GM12874 (cell line): ENCODE results near the gene SP140L.

Experiments used
- TF ChIP-seq, protein P1 (sequence below): IDR thresholded peaks from 2 replicates; pipeline ENCODE4 v1.5.1; 2011; ENCODE audit warnings: low read depth, mild to moderate bottlenecking, control low read depth, low read length, moderate library complexity; ENCODE audit not compliant: insufficient read depth

SP140L gene

DNA sequence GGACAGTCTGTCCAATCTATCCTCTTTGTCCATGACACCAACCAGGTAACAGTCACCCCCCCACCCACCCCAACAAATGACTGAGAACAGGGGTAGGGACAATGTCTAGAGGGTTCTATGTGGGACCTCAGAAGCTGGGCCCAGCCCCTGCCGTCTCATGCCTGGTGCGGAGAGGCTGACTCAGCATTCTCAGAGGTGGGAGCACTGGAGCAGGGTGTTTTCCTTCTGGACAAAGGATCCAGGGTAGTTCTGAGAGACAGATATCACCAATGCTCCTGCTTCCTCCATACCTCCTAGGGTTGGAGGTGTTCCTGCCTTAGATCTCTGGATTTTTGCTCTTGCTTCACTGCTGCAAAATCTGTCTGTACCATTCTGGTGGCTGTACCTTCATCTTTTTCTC, 55.1 kb downstream of the SP140L start:
- TF ChIP-seq, protein P1, sequence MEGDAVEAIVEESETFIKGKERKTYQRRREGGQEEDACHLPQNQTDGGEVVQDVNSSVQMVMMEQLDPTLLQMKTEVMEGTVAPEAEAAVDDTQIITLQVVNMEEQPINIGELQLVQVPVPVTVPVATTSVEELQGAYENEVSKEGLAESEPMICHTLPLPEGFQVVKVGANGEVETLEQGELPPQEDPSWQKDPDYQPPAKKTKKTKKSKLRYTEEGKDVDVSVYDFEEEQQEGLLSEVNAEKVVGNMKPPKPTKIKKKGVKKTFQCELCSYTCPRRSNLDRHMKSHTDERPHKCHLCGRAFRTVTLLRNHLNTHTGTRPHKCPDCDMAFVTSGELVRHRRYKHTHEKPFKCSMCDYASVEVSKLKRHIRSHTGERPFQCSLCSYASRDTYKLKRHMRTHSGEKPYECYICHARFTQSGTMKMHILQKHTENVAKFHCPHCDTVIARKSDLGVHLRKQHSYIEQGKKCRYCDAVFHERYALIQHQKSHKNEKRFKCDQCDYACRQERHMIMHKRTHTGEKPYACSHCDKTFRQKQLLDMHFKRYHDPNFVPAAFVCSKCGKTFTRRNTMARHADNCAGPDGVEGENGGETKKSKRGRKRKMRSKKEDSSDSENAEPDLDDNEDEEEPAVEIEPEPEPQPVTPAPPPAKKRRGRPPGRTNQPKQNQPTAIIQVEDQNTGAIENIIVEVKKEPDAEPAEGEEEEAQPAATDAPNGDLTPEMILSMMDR, result no peak

DNA sequence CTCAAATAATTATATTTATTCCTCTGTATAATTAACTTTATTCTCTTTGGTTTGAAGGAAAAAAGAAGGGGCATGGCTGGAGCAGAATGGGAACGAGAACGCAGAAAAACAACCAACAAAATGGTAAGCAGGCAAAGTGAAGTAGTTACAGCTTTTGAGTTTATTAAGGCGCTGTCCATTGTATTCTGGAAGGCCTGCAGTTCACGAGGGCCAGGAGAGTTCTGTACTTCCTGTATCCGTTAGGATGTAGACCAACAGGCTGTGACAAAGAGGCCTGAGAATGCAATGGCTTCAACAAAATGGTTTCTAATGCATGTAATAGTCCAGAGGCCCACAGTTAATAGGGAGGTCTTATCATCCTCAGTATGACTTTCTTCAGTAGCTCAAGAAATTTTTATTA, 56.5 kb downstream of the SP140L start:
- TF ChIP-seq, protein P1, result no peak

DNA sequence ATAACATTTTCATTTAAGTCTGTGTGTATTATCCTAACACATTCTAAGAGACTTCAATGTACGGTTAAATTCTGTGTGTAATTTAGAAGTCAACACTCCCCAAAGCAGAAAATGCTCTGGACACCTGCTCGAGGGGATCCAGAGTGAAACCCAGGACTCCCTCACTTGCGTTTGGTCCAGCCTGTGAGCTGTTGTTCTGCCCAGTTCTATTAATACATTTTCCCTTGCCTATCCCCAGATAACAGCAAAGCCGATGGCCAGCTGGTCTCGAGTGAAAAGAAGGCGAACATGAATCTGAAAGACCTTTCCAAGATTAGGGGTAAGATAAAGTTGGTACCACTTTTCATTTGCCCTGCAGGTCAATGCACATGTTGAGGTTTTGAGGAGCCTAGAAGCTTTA, 58.0 kb downstream of the SP140L start:
- TF ChIP-seq, protein P1, result no peak

DNA sequence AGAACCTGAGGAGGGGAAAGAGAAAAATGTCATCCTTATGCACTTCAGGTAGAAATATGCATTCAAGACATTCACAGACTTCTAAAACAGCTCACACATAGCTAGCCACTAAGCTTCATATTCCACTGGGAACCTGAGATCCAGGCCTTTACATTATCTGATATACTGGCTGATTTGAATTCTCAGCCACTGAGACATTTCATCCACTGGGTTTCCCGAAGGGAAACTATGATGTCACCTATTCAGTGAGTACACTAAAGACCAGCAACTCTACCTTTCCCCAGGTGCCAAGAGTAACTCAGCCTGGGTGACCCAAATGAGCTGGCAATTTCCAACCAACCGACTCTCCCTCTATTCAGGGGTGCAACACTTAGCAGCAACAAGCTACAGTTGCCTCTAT, 67.3 kb downstream of the SP140L start:
- TF ChIP-seq, protein P1, result no peak

DNA sequence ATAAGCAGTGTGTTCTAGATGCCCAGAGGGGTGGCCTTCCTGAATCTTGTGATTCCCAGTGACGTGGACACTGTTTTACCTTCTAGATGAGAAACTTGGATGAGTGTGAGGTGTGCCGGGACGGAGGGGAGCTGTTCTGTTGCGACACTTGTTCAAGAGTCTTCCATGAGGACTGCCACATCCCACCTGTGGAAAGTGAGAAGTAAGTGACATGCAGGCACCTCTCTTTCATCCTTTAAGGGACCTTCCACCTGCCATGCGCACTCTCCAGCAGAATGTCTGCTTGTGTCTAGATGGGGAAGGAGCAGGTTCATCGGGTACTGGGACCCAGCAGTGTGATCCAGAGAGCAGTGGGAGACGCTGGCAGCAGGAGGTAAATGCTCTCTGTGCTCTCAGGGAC, 73.0 kb downstream of the SP140L start:
- TF ChIP-seq, protein P1, result no peak

DNA sequence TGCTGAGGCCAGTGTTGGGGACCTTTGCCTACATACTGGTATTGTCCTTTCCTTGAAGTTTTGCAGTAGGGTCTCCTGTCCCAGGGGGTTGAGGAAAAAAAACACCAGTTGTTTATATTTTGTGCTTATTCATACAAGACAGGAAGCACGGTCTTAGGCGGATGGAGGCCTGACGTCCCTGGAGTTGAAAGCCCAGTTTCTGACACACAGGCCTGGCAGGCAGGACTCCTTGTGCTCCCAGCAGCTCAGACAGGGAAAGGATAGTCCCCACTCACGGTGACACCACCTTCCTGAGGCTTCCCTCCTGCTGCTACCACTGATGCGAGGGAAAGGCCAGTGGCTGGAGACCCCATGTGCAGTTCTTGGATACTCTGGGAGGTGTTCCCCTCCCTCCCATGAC, 73.5 kb downstream of the SP140L start:
- TF ChIP-seq, protein P1, result no peak

DNA sequence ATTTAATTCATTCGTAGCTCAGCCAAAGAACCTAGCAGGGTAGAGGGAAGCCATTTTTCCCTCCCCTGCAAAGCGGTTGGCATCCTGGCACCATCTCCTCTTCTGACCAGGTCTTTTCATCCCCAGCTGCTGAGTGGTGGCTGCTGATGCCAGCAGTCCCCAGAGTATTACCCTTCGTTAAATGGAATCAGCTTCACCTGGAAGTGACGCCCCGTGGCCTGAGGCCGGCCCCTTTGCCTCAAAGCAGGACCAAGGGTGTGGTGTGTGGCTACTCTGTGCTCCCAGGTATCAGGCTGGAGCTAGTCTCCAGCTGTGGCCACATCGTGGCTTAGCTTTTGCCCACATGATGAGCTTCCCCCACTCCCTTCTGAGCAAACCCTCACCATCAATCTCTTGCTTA, 76.8 kb downstream of the SP140L start:
- TF ChIP-seq, protein P1, result no peak

DNA sequence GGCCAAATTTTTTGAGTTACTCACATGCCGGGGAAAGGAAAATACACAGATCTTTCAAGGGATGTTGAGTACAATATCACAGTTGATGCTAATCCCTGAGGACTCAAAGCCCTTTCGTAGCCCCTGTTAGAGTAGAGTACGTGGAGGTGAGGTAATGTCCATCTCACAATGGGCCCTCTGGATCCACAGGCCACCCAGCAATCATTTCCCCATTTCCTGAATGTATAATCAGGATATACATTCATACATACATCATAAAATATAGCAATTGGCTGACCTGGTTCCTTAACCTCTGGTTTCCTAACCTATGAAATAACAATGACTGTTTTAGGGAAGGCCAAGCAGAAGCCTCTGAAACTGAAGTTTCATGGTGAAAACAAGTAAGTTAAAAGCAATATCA, 78.8 kb downstream of the SP140L start:
- TF ChIP-seq, protein P1, result no peak
